Measurements from ENCODE around the gene ARTN.

ARTN gene

DNA sequence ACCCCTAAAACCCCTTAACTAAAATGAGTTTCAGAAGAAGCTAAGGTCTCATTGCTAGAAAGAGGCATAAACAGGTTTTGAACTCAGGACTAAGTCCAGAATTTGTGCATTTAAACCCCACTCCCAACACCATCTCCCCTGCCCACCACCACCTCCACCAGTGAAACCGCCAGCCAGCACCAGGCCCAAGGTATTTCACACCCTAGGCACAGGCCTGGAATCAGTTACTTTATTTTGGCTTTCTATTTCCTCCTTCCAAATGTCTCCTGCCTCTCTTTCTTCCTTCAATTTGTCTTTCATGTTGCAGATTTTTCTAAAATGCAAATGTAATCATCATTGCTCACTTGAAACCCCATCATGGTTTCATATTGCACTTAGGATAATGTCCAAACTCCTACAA, 11.3 kb downstream of the ARTN start:
- TF ChIP-seq RAD21 (IDR thresholded peaks at IDR 0.05; ENCODE audit: low read depth): no peak
- no peak for TF ChIP-seq CEBPB (IDR thresholded peaks at IDR 0.05)

DNA sequence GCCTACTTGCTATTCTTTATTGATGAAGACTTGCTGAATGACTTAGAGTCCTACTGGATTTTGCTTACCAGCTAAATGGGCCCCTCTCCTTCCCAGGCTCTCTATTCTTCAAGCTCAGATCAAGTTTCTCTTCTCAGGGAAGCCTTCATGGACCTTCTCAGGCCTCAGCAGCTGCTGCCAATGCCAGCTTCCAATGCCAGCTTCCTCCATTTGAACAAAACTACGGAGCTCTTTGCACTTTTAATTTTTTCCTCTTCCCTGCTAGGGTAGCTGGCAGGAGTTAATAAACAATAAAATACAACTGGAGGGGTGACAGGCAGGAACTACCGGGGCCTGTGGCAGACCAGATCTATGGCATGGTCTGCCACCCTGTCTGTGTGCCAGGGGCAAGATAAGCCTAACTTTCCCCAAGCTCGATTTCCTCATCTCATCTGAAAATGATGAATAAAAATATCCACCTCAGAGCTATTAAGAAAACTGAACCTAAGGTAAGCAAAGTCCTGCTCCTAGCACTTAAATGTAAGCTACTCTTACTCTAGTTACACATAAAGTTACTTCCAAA, 12.2 kb downstream of the ARTN start:
- TF ChIP-seq, protein P1, sequence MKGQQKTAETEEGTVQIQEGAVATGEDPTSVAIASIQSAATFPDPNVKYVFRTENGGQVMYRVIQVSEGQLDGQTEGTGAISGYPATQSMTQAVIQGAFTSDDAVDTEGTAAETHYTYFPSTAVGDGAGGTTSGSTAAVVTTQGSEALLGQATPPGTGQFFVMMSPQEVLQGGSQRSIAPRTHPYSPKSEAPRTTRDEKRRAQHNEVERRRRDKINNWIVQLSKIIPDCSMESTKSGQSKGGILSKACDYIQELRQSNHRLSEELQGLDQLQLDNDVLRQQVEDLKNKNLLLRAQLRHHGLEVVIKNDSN (IDR thresholded peaks at IDR 0.05): no peak
- TF ChIP-seq RAD21 (IDR thresholded peaks at IDR 0.05; ENCODE audit: low read depth) (no peak), FOXM1 (IDR thresholded peaks at IDR 0.05; ENCODE audit: borderline replicate concordance, low read depth) (no peak), TAF1 (IDR thresholded peaks at IDR 0.05; ENCODE audit: low read depth) (no peak), ZBTB7A (IDR thresholded peaks at IDR 0.05; ENCODE audit: low read depth) (no peak), NFIC (IDR thresholded peaks at IDR 0.05) (no peak), CREB1 (IDR thresholded peaks at IDR 0.05; ENCODE audit: low read depth) (no peak), TEAD4 (IDR thresholded peaks at IDR 0.05) (no peak), EP300 (IDR thresholded peaks at IDR 0.05; ENCODE audit: borderline replicate concordance) (no peak), TCF12 (IDR thresholded peaks at IDR 0.05; ENCODE audit: low read depth) (no peak), EGR1 (IDR thresholded peaks at IDR 0.05) (no peak), YY1 (IDR thresholded peaks at IDR 0.05; ENCODE audit: low read depth) (no peak), CEBPB (IDR thresholded peaks at IDR 0.05) (no peak)
- TF ChIP-seq, protein P2, sequence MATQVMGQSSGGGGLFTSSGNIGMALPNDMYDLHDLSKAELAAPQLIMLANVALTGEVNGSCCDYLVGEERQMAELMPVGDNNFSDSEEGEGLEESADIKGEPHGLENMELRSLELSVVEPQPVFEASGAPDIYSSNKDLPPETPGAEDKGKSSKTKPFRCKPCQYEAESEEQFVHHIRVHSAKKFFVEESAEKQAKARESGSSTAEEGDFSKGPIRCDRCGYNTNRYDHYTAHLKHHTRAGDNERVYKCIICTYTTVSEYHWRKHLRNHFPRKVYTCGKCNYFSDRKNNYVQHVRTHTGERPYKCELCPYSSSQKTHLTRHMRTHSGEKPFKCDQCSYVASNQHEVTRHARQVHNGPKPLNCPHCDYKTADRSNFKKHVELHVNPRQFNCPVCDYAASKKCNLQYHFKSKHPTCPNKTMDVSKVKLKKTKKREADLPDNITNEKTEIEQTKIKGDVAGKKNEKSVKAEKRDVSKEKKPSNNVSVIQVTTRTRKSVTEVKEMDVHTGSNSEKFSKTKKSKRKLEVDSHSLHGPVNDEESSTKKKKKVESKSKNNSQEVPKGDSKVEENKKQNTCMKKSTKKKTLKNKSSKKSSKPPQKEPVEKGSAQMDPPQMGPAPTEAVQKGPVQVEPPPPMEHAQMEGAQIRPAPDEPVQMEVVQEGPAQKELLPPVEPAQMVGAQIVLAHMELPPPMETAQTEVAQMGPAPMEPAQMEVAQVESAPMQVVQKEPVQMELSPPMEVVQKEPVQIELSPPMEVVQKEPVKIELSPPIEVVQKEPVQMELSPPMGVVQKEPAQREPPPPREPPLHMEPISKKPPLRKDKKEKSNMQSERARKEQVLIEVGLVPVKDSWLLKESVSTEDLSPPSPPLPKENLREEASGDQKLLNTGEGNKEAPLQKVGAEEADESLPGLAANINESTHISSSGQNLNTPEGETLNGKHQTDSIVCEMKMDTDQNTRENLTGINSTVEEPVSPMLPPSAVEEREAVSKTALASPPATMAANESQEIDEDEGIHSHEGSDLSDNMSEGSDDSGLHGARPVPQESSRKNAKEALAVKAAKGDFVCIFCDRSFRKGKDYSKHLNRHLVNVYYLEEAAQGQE (IDR thresholded peaks at IDR 0.05; ENCODE audit: low read depth): no peak
- TF ChIP-seq, protein P3, sequence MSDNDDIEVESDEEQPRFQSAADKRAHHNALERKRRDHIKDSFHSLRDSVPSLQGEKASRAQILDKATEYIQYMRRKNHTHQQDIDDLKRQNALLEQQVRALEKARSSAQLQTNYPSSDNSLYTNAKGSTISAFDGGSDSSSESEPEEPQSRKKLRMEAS (IDR thresholded peaks at IDR 0.05): no peak

DNA sequence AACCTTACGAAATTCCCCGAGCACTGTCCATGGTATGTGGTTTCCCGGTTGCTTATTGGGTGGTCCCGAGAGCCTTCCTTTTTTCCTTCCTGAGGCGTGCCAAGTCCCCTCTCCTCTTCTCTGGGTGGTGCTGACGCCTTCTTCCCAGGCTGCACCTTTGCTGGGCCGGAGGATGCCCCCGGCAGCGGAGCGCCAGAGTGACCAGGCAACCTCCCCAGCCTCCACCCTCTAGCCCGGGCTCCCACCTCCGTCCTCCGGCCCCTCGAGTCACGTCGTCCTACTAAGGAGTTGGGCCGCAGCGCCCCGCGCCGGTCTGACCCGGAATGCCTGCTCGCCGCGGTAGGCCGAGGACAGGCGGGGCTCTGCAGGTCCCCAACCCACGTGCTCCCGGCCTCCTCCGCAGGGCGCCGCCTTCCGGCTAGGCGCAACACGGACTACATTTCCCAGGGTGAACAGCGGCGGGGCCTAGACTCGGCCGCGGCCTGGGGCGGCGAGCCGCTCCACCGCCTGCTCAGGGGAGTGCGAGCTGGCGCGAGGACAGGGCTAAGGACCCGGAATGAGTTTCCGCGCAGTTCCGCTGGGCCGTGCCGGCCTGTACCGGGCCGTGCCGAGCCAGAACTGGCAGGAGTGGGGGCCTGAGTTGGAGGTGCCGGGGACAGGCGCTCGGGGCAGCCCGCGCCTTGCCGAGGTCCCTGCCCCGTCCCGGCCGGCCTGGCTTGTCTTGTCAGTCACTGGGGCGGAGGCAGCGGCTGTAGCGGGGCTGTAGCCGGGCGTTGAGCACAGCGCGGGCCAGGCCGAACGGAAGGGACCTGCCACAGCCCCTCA, 12.8 kb downstream of the ARTN start, which contains the start of gene IPO13:
TSS of gene IPO13 (plus strand) at position 715 of the 825 bp plus-strand sequence. CDS start 651 bp downstream, outside the sequence.
- TF ChIP-seq EGR1 (IDR thresholded peaks at IDR 0.05) (peak; percentile 53; the same call in 1 of the 2 replicates), CREB1 (IDR thresholded peaks at IDR 0.05; ENCODE audit: low read depth) (no peak), TEAD4 (IDR thresholded peaks at IDR 0.05) (peak; percentile 31), TCF12 (IDR thresholded peaks at IDR 0.05; ENCODE audit: low read depth) (peak; percentile 66), ZBTB7A (IDR thresholded peaks at IDR 0.05; ENCODE audit: low read depth) (peak; percentile 38; the same call in 1 of the 2 replicates), FOXM1 (IDR thresholded peaks at IDR 0.05; ENCODE audit: borderline replicate concordance, low read depth) (no peak), TAF1 (IDR thresholded peaks at IDR 0.05; ENCODE audit: low read depth) (peak; percentile 82), YY1 (IDR thresholded peaks at IDR 0.05; ENCODE audit: low read depth) (no peak), CEBPB (IDR thresholded peaks at IDR 0.05) (peak; percentile 53; the same call in 1 of the 2 replicates), EP300 (IDR thresholded peaks at IDR 0.05; ENCODE audit: borderline replicate concordance) (no peak), RAD21 (IDR thresholded peaks at IDR 0.05; ENCODE audit: low read depth) (peak; percentile 67), NFIC (IDR thresholded peaks at IDR 0.05) (peak; percentile 5; the same call in 1 of the 2 replicates)
- TF ChIP-seq, protein P1 (IDR thresholded peaks at IDR 0.05): peak; percentile 93
- TF ChIP-seq, protein P2 (IDR thresholded peaks at IDR 0.05; ENCODE audit: low read depth): peak; percentile 87
- TF ChIP-seq, protein P3 (IDR thresholded peaks at IDR 0.05): peak; percentile 96

DNA sequence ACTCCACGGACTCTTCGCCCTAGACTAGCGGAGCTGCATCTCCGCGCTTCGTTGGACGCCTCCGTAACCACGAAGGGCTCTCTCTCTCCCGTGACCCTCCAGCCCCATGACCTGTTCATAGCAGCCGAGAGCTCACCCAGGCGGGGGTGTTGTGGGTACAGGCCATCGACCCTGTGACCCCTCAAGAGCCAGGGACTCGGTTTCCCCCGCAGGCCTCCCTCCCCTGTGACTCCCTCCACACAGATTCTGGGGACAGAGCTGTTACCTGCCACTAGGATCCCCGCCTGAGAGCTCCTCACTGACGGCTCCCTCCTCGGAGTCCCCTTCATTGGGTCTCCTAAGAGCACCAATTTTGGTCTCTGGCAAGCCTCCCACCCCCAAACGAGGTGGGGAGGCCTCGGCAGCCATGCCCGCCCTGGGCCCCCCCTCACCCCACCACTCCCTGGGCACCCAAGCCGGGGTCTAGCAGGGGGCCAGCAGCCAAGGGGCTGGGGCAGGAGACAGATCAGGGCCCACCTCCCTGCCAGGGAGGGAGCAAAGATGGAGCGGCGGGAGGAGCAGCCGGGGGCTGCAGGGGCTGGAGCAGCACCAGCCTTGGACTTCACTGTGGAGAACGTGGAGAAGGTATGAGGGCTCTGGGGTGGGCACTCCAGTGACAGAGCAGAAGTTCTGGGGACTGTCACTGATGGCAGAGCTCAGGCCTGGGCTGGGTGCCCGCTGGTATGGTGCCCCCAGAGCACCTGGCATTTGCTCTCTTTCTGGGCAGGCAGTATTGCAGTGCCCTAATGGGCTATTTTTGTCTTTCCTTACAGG, 13.7 kb downstream of the ARTN start:
- TF ChIP-seq, protein P3 (IDR thresholded peaks at IDR 0.05): no peak
- TF ChIP-seq TCF12 (IDR thresholded peaks at IDR 0.05; ENCODE audit: low read depth): 0 out of 2 replicates have a peak, but pooled peaks have one; percentile 9
- TF ChIP-seq ZBTB7A (IDR thresholded peaks at IDR 0.05; ENCODE audit: low read depth): peak; percentile 45; the same call in 1 of the 2 replicates
